HG03097 (cell line): ENCODE results near the gene ADAM15.

Experiments used
- ATAC-seq: cut with Tn5 transposase; IDR thresholded peaks from one replicate; pipeline ENCODE4 v1.9.1; 2021; ENCODE audit not compliant: unreplicated experiment, low FRiP score

The ADAM15 gene

DNA sequence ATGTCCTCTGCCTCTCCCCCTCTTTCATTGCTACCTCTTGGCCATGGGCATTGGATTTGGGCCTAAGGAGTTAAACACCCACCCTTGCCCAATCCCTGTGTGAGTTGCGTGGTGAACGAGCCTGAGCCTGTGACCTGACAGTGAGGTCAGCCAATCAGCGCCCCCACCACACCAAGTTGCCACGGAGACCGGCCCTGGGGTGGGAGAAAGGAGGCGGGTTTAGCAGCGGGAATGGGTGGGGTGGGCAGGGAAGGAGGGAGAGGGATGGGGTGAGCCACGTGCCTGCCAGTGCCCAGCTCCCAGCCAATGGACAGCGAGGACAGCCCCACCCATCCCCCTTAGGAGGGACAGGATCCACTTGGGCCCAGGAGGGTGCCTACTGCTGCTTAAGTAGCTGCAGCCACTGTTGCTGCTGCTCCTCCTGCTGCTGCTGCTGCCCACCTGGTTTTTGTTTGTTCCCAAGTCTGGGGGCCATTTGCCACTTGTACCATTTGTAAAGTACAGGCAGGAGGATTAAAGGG lies 39.0 kb upstream of the ADAM15 start:
- ATAC-seq = no peak

DNA sequence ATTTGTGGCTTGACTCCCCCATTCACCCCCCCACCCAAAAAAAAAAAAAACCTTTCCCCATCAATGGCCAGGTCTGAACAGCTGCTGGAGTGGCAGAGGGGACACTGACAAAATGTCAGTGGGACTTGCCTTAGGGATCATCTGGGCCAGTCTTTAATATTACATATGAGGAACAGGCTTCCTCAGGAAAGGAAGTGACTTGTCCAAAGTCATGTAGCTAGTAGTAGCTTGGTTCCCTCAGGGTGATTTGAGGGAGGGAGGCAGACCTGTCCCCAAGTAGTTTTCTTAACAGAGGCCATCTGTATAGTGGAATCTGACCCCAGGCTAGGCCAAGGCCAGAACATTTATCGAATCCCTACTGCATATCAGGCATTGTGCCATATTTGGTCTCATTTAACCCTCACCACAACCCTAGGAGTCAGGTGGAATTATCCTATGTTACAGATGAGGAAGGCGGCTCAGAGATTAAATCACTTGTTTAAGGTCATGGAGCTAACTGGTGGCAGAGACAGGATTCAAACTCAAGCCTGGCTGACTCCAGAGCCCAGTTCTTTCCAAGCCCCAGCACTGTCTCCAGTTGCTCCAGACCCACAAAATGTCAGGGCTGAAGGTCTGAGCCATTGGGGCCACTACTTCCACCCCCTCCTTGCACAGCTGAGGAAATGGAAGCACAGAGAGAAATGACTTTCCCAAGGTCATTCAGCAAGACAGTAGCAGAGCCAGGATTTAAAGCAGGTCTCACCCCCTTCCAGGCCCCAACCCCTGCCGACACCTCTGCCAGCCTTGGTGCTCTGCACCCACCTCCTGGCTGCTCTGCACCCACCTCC lies 38.1 kb upstream of the ADAM15 start:
- no peak for ATAC-seq

DNA sequence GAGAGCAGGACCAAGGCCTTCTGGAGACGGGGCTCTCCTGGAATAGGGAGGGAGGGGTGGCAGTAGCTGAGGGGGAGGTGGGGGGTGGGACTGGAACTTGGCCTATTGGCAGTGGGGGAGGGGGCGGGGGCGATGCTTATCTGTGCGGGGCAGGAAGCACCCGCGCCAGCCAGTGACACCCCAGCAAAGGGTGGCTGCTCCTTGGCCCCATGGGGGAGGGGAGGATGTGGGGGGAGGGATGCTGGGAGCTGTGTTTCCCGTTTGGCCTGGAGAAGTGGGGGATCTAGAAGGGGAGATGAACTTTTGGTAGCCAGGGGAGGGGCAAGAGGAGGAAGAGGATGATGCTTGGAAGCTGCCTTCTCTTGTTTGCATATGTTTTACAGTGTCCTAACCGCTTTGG lies 37.5 kb upstream of the ADAM15 start:
- no peak for ATAC-seq

- no peak for ATAC-seq
Observed at GRCh38 chr1:155014709-155015508, 36.2 kb upstream of the ADAM15 start.

GRCh38 chr1:155015527-155016230 lies 35.4 kb upstream of the ADAM15 start:
- ATAC-seq = no peak

GRCh38 chr1:155016231-155016831 lies 34.8 kb upstream of the ADAM15 start:
- ATAC-seq = no peak

DNA sequence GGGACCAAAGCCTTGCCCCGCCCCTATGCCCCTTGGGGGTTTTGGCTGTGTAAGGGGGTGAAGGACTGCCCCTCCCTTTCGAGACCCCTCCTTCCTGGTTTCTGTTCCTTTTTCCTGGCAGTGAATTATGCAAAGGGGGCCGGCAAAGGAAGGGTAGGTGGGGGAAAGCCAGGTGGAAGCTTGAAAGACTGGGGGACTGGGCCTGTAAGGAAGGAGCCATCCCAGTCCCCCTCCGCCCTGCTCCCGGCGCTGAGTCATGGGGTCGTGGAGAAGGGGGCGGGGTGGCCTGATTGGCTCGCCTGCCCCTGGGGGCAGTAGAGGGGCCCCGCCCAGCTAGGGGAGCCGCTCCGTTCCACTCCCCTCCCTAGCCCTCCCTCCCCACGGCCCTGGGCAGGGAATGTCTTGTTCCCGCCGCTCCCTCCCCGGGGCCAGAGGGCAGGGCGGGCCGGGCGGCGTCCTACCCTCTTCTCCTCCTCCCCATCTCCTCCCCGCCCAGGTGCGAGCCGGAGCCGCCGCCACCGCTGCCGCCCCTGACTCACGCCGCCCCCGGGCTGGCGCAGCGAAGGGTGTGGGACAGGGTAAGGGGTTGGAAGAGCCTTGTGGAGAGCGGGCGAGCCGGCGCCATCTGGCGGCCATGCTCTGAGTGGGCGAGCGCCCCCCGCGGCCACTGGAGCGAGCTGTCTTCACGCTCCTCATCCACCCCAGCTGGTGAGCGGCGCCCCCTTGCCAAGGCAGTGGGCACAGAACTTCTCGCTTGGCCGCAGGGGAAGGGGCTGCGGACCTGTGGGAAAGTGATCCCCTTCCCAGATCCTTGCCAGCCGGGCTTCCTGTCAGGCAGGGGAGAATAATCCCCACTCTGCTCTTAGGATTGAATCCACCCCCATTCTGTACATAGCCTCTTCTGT lies 33.8 kb upstream of the ADAM15 start:
- no peak for ATAC-seq

GRCh38 chr1:155017946-155018316 lies 33.2 kb upstream of the ADAM15 start:
- ATAC-seq = no peak

GRCh38 chr1:155018617-155019348 lies 32.3 kb upstream of the ADAM15 start:
- ATAC-seq = no peak

GRCh38 chr1:155019377-155020245 lies 31.5 kb upstream of the ADAM15 start:
- ATAC-seq = no peak

DNA sequence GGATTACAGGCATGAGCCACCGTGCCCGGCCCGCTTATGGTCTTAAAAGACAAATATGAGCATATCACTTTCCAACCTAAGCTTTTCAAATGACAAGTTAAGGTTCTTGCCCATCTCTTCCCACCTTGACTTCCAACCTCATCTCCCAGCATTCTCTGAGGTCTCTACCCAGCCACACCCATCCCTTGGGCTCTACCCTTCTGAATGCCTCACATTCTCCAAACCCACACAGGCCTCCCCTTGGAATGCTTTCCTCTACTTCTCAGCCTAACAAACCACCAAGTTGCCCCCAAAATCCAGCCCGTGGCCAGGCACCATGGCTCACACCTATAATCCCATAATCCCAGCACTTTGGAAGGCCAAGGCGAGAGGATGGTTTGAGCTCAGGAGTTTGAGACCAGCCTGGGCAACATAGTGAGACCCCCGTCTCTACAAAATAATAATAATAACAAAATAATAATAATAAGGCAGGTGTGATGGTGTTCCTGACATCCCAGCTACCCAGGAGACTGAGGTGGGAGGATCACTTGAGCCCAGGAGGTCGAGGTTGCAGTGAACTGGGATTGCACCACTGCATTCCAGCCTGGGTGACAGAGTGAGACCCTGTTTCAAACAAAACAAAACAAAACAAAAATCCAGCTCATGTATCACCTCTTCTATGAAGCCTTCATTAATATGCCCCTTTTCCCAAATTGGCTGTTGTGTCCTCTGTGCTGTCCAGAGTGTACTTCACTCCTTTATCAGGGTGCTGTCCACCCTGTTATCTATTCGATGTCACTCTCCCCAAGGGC lies 28.8 kb upstream of the ADAM15 start:
- ATAC-seq = no peak

DNA sequence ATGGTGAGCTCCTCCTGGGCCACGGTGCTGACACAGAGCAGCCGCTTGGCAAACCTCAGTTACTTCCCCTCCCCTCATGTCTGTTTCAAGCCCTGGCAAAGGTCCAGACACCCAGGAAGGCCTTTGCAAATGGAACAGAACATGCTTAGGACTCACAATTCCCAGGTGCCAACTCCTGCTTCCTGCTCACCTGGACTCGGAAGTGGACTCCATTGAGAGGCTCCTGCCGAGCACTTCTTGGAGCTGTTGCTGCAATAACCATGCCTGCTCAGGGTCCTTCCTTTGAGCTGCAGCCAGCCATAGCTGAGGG lies 28.2 kb upstream of the ADAM15 start:
- ATAC-seq = no peak

GRCh38 chr1:155023627-155024026 lies 27.5 kb upstream of the ADAM15 start:
- no peak for ATAC-seq

GRCh38 chr1:155024315-155024714 lies 26.8 kb upstream of the ADAM15 start:
- ATAC-seq = no peak

DNA sequence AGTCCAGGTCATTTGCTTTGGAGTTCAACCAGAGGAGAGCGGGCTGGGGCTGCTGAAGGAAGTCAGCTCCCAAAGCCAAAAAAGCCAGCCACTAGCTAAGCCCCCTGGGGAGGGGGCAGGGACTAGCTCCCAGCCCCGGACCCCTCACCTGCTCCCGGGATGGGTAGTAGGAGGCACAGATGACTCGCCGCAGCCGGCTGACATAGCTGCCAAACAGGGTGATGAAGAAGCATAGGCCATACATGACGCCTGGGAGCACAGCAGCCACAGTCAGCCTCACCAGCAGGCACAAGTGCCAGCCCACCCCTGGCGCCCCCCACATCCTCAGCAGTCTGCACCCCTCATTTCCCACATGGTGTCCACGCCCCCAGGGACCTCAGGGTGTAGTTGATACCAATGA lies 25.0 kb upstream of the ADAM15 start:
- no peak for ATAC-seq

- ATAC-seq = no peak
Observed at GRCh38 chr1:155026588-155026987, 24.5 kb upstream of the ADAM15 start.

DNA sequence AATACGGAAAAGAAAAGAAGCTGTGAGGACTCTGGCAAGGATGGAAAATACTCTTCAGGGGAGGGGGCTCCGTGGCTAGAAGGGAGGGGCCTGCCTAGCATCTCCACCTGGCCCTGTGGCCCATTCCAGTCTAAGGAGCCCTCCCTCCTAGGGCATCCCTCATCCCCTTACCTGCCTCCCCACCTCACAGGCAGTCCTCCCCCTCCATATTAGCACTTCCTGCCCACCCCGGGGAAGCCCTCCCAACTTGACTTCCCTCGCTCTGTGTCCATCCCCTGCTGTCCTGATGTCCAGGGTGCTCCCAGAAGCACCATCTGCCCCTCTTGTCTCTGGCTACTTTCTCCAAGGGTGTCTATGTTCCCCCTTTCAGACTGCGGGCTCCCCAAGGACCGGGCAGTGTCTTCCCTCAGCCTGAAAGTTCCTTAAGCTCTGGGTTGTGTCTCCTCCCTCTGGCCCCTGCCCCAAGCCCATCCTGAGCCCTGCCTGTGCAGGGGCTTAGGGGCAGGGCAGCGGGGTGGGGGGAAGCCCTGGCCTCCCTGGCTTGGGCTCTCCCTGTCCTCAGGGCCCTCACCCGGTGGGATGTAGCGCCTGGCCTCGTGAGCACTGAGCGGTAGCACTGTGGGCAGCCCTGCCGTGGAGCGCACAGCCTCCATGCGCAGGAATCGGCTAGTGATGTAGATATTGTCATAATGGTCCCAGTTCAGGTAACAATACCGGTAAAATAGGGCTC lies 21.4 kb upstream of the ADAM15 start:
- no peak for ATAC-seq
